GM18909 (cell line): ENCODE results near the gene USP46.

Experiments used
- ATAC-seq: cut with Tn5 transposase; IDR thresholded peaks from one replicate; pipeline ENCODE4 v1.9.1; 2021; ENCODE audit warnings: mild to moderate bottlenecking; ENCODE audit not compliant: unreplicated experiment, poor library complexity

Gene USP46

DNA sequence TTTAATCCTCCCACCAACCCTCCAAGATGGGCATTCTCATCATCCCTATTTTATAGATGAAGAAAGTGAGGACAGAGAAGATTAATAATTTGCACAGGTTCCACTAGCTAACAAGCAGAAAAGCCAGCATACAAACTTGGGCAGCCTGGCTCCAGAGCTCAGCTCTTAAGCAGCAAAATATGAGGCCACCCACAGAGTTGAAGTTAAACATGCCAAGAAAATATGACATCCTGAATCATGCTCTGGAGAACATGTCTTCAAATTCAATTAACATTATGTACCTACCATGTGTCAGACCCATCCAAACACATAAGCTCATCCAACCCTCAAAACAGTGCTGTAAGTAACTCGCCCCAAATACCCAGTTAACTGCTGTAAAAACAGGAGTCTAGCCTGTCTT lies 33.9 kb downstream of the USP46 start:
- no peak for ATAC-seq

DNA sequence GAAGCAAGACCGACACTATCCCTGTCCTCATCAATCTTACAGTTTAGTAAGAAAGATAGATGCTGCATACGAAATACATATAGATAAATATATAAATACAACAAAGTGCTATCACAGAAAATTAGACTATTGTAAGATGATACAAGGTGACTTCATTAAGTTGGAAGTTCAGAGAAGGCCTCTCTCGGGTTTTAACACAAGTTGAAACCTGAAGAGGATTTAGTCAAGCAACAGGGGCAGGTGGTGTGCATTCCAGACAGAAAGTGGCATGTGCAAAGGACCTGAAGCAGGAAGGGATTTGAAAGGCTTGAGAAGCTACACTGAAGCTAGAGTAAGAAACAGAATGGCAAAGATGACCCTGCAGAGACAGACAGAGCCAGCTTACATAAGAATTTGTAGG lies 36.5 kb downstream of the USP46 start:
- ATAC-seq, result no peak

DNA sequence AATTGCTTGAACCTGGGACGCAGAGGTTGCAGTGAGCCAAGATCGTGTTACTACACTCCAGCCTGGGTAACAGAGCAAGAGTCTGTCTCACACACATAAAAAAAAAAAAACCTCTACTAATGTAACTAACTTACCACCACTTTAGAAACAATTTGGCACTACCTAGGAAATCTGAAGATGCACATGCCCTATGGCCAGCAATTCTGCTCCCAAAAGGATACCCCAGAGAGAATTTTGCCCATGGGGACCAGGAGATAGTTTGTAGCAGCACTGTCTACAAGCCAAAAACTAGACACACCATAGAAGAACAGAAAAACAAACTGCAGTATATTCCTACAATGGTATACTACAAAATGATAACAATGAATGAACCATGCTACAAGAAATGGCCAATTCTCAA lies 37.5 kb downstream of the USP46 start:
- ATAC-seq, result no peak

GRCh38 chr4:52619591-52619931 lies 39.5 kb downstream of the USP46 start:
- no peak for ATAC-seq

DNA sequence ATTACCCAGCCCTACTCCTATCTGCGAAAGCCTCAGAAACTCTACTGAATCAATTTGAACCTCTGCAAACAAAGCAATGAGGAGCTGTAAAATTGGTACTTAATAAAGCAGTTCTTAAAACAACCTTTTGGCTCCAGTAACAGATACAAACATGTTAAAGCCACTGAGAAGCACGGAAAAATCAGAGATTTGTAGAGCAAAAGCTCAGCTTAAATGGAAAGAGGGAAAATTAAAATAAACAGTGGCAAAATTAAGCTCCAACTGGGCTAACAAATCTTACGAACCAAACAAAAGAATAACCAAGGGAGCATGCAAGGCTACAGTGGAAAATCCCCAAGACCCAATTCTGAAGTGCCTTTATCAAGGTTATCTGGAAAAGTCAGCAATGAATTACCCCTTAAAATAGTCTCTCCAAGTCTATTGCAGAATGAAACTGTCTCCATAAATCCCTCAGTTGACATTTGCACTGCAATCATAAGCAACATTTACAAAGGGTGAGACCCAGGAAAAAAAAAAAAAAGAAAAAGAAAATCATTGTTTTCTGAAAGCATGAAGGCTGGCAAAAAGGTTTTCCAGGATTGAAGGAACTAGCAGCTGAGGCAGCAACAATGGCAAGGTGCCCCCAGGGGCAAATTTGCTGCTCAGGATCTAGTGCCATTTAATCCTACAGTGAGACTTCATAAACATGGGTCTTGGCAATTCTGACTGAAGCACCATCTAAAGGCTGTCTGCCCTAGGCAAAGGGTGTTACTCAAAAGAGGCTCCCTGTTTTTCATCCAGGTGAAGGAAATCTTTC lies 40.1 kb downstream of the USP46 start:
- ATAC-seq, result no peak

DNA sequence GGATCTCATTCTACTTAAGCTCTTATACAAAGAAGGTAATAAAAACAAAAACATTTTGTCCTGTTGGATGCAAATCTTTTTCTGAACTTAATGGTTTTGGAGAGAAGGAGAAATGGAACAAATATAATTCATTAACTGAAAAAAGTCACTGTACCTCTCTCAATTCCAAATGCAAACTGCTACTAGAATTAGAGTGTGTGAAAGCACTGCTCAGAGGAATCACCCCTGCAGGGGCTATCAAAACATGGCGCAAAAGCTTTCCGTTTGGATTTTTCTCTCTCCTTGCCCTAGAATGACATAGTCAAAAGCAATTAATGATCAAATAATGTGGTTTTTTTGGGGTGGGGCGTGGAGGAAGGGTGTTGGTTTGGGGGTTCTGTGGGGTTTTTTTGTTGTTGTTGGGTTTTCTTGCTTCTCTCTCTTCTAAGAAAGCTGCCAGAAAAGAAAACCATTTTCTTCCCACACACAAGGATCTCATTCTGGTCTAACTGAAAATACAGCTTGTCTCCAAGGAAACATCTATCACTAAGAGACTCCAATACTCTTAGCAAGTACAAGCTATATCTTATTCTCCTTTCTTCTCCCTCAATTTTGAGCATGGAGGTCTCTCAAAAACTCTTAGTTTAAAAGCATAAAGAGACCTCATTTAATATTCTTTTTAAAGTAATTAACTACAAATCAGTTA lies 41.6 kb downstream of the USP46 start:
- ATAC-seq, result no peak

- ATAC-seq, result no peak
Measured at GRCh38 chr4:52614241-52614640, 44.9 kb downstream of the USP46 start.

DNA sequence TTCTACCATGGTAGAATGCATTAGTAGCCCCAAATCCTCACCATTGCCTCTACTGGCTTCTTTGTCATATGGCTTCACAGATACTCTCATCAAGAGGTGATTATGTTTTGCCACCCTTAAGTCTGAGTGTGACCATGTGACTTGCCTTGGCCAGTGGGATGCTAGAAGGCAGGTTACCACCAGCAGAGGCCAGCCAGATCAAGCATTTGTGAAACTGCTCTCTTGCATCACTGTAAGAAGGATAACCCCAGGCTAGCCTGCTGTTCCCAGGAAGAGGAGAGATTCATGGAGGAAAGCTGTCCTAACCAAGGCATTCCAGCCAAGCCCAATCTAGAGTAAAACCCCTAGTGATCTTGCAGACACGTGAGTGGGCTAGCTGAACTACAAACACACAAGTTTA lies 46.8 kb downstream of the USP46 start:
- no peak for ATAC-seq

- ATAC-seq, result no peak
Measured at GRCh38 chr4:52611030-52611555, 48.0 kb downstream of the USP46 start.

DNA sequence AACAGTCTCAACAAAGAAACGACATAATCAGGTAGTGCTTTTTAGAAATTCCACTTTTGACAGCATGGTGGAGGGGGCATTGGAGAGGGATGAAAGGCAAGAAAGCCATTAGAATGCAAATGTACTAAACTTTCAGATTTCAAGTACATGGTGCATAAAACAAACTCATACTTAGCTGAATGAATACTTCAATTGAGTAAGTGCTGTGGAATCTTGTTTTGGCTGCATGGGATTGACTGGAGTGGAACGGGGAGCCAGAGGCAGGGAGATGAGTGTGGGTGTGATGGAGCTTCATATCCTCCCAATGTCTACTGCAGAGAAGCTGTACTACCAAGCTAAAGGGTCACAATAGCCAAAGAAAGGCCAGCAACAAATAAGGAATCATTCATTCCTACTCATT lies 52.4 kb downstream of the USP46 start:
- no peak for ATAC-seq

- ATAC-seq, result no peak
Measured at GRCh38 chr4:52606040-52606439, 53.1 kb downstream of the USP46 start.

GRCh38 chr4:52604215-52604614 lies 54.9 kb downstream of the USP46 start:
- no peak for ATAC-seq

GRCh38 chr4:52600275-52600674 lies 58.8 kb downstream of the USP46 start:
- no peak for ATAC-seq

DNA sequence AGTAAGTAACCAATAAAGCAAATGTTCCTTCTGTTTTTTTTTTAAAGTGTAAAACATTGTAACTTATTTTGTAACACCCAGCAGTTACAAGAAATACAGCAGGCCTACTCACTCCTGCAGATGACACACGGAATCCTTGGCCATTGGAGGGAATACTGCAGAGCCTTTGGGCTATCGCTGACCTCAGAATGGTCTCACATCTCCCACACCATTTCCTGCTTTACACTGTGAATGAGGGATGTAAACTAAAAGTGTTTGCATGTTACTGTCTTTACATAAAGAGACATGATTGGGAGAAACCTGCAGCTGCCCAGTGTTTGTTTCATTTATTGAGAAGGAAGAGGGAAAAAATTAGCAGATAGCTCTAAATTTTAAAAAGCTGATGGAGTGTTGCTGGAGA lies 64.1 kb downstream of the USP46 start:
- no peak for ATAC-seq

DNA sequence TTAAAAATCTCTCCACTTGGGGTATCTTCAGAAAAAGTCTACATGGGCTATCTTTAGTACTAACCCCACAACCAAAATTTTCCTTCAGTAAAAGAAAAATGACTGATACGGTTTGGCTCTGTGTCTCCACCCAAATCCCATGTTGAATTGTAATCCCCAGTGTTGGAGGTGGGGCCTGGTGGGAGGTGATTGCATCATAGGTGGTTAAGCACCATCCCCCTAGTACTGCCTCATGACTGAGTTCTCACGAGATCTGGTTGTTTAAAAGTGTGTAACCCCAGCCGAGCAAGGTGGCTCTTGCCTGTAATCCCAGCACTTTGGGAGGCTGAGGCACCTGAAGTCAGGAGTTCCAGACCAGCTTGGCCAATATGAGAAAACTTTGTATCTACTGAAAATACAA lies 66.8 kb downstream of the USP46 start:
- no peak for ATAC-seq

DNA sequence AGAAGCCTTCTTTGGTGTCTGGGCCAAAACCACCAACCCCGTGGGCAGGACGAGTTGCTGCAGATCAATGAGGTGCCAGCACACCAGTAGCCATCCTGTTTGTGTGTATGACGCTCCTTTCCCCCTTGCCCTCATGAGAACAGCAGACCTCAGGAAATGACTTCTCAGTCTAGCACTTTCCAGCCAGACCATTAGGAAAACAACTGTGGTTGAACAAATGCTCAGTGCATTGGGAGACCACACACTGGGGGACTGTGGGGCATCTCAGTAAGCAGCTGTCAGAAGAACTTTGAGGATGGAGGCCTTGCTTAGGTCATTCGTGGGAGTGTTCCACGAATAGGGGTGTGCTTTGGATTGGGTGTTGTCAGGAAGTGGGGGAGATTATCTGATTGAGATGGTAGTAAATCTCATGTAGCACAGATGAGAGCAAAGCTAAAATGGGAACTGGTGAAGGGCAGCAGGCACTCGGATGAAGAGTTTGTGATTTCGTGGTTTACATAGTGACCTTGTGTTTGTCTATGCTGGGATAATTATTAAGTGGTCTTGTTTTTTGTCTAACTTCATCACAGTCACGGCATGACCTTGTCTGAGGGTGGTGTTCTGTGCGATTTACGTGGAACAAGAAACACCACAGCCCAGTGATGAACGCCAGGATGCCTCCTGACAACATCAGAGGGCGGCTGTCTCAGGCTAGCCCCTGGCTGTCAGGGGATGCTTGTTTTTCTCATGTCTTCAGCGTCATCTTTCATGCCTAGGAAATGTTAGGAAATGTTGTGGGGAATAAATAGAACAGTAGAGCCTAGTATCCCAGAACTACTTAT lies 70.1 kb downstream of the USP46 start:
- ATAC-seq, result no peak

DNA sequence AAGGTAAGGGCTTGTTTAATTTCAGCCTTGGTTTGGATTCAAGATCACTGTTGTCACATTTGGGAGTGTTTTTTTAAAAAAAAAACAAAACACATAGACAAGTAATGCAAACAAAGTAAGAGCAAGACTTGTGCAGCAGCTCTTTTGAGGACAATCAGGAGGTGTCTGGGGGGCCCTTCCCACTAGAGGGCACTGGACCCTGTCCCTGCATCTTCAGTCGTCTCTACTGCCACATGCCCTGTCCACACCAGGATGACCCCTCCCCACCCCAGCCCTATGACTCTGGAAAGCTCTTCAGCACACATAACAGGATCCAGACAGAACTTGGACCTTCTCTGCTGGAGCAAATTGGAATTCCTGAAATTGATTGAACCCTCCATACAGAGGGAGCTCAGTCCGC lies 71.0 kb downstream of the USP46 start:
- ATAC-seq, result no peak

GRCh38 chr4:52586069-52586468 lies 73.0 kb downstream of the USP46 start:
- no peak for ATAC-seq

DNA sequence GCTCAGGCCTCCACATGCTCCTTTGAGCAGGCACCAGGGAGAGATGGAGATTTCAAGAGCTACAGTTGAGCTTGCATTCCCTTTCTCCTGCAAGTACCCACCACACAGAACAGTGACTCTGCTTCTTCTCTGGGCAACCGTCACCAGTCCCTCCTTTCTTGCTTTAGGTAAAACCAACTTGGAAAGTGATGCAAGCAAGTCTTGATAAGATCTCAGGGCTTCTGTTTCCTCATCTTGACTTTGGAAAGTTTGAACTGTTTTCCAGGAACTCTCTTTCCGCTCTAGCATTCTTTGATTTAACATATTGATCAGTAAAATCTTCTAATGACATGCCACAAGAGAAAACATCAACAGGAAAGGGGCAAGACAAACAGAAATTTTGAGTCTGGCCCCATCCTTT lies 73.7 kb downstream of the USP46 start:
- ATAC-seq, result no peak

- ATAC-seq, result no peak
Measured at GRCh38 chr4:52579602-52580272, 79.4 kb downstream of the USP46 start.

- no peak for ATAC-seq
Measured at GRCh38 chr4:52578951-52579350, 80.2 kb downstream of the USP46 start.
